Endothelial cell of umbilical vein (primary cell): Measurements from ENCODE around the gene ARHGEF40. TPM values are rescaled to one million over a fixed set of nuclear protein-coding genes. Genes with fewer than 3 reads are reported as not detected.

Source experiments
- BruUV-seq: library from RNA; stranded (reverse); fragments of 400-500 nt; replicated peaks from 2 replicates; lab custom pipeline; 2021; lab: Mats Ljungman, UMichigan
- CTCF ChIA-PET: fragments of 300-600, 350-600 bp; sonication (Branson Sonifier 250); formaldehyde crosslinking; loops from one replicate; lab custom pipeline; 2021; ENCODE audit warnings: antibody characterized with exemption, inconsistent platforms; lab: Charles Lee
- POLR2A ChIA-PET: fragments of 300-600, 350-600 bp; sonication (Branson Sonifier 250); formaldehyde crosslinking; loops from one replicate; lab custom pipeline; 2021; ENCODE audit warnings: antibody characterized with exemption, inconsistent platforms; lab: Charles Lee
- DNase-seq: peaks from one replicate; pipeline ENCODE4 v3.0.0-alpha.2; 2011; ENCODE audit warnings: low read depth, low spot score
- FAIRE-seq: peaks from 2 replicates; lab custom pipeline; 2011; peaks lifted over from hg19 to GRCh38; lab: Jason Lieb, UNC
- H2AFZ ChIP-seq: 2 replicates; pipeline ENCODE4 v1.6.0; 2012; ENCODE audit warnings: low read depth, low read length, control low read depth, inconsistent platforms
- H3K27ac ChIP-seq: 2 replicates; pipeline ENCODE4 v1.5.1; 2011; ENCODE audit warnings: low read depth, mild to moderate bottlenecking, control low read depth, low read length, moderate library complexity; ENCODE audit not compliant: insufficient read depth
- H3K27me3 ChIP-seq, 2 experiments: 2 replicates each; pipeline versions ENCODE4 v1.6.0 to v1.6.1; 2011; ENCODE audit warnings: low read length in 2 of 2, mixed read lengths in 1 of 2; ENCODE audit not compliant: control insufficient read depth in 2 of 2, insufficient read depth in 2 of 2
- H3K36me3 ChIP-seq, 2 experiments: 2 replicates in 1 of 2; 3 replicates in 1 of 2; pipeline ENCODE4 v1.5.1; 2011; ENCODE audit warnings: low read length in 2 of 2, mild to moderate bottlenecking in 1 of 2, moderate library complexity in 1 of 2; ENCODE audit not compliant: control insufficient read depth in 2 of 2, insufficient read depth in 2 of 2; ENCODE audit errors: extremely low read depth in 1 of 2
- H3K4me1 ChIP-seq: 3 replicates; pipeline ENCODE4 v1.5.1; 2011; ENCODE audit warnings: mild to moderate bottlenecking, low read length; ENCODE audit not compliant: control insufficient read depth, insufficient read depth; ENCODE audit errors: extremely low read depth
- H3K4me2 ChIP-seq: 2 replicates; pipeline ENCODE4 v1.6.1; 2011; ENCODE audit warnings: low read length, control low read depth, mixed read lengths; ENCODE audit not compliant: insufficient read depth
- H3K4me3 ChIP-seq, 3 experiments: fragments of 200-600 bp in 1 of 3; sonication (generic), shearing (Covaris generic) in 1 of 3; replicated peaks in 1 of 3; 2 replicates each; pipeline ENCODE4 v1.5.1; 2011 to 2016; ENCODE audit warnings: control low read depth in 3 of 3, low read length in 3 of 3, mild to moderate bottlenecking in 2 of 3, inconsistent platforms in 1 of 3, low read depth in 1 of 3, moderate library complexity in 1 of 3; ENCODE audit not compliant: insufficient read depth in 1 of 3
- H3K79me2 ChIP-seq: 2 replicates; pipeline ENCODE4 v1.6.0; 2012; ENCODE audit warnings: low read length, inconsistent platforms; ENCODE audit not compliant: control insufficient read depth, insufficient read depth
- H3K9ac ChIP-seq: replicated peaks from 2 replicates; pipeline ENCODE3; 2011; ENCODE audit warnings: low read length, control low read depth; ENCODE audit not compliant: insufficient read depth; ENCODE audit errors: extremely low read depth
- H3K9me1 ChIP-seq: replicated peaks from 3 replicates; pipeline ENCODE4 v1.6.0; 2011; ENCODE audit warnings: mild to moderate bottlenecking, low read length; ENCODE audit not compliant: control insufficient read depth, insufficient read depth; ENCODE audit errors: extremely low read depth
- H3K9me3 ChIP-seq: replicated peaks from 2 replicates; pipeline ENCODE4 v1.5.1; 2012; ENCODE audit warnings: low read length, inconsistent platforms; ENCODE audit not compliant: control insufficient read depth, insufficient read depth
- H4K20me1 ChIP-seq: replicated peaks from 2 replicates; pipeline ENCODE3; 2011; ENCODE audit warnings: mild to moderate bottlenecking, low read length; ENCODE audit not compliant: control insufficient read depth, insufficient read depth; ENCODE audit errors: extremely low read depth
- EZH2 ChIP-seq: IDR thresholded peaks from 2 replicates; pipeline ENCODE4 v1.6.1; 2012; ENCODE audit warnings: borderline replicate concordance, low read depth, mild to moderate bottlenecking, moderate library complexity, low read length, inconsistent platforms; ENCODE audit not compliant: severe bottlenecking
- FOS ChIP-seq: IDR thresholded peaks from 2 replicates; pipeline ENCODE4 v1.6.1; 2011; ENCODE audit warnings: mild to moderate bottlenecking, low read length, moderate library complexity, borderline replicate concordance; ENCODE audit not compliant: insufficient read depth
- JUN ChIP-seq: IDR thresholded peaks from 2 replicates; pipeline ENCODE4 v1.6.1; 2011; ENCODE audit warnings: borderline replicate concordance, low read depth; ENCODE audit not compliant: insufficient read length, insufficient read depth
- MYC ChIP-seq: IDR thresholded peaks from one replicate; pipeline ENCODE4 v1.6.1; 2011; ENCODE audit warnings: mild to moderate bottlenecking, low read depth, low read length
- POLR2A ChIP-seq: IDR thresholded peaks from 2 replicates; pipeline ENCODE4 v1.6.1; 2012; ENCODE audit warnings: low read depth, mild to moderate bottlenecking, control low read depth, low read length
- dilution Hi-C: fragments of 300-500 bp; cut with MboI; formaldehyde crosslinking; loops from one replicate; pipeline ENCODE4 v1.15.0; 2019; ENCODE audit warnings: low sequenced_read_pairs; ENCODE audit not compliant: extremely low pct_ligation_motif_present
- intact Hi-C: fragments of 100-400 bp; cut with micrococcal nuclease; formaldehyde crosslinking; loops from one replicate; pipeline ENCODE4 v1.10.0; 2022
- polyA plus RNA-seq, 4 experiments: library from polyadenylated mRNA; depleted of rRNA in 3 of 4; stranded (reverse) in 3 of 4; unstranded in 1 of 4; fragments of >200 nt; gene quantifications; 2 replicates each; pipeline versions ENCODE4 v1.2.1 to v1.2.3, GENCODE V29; 2011 to 2012; ENCODE audit warnings: missing spikeins in 1 of 4
- total RNA-seq: library from RNA; stranded (reverse); gene quantifications from 2 replicates; pipeline ENCODE4 v1.2.3, GENCODE V29; 2021
- TF ChIP-seq, protein P1 (sequence below), 2 donors: IDR thresholded peaks; 1 replicate in 1 of 2; 2 replicates in 1 of 2; pipeline ENCODE4 v1.5.1; 2011; ENCODE audit warnings: low read length in 2 of 2, mild to moderate bottlenecking in 2 of 2, moderate library complexity in 2 of 2, control low read depth in 1 of 2, inconsistent platforms in 1 of 2, low read depth in 1 of 2; ENCODE audit not compliant: insufficient read depth in 1 of 2; ENCODE audit errors: extremely low read depth in 1 of 2

ARHGEF40 gene
- total and polyA plus RNA-seq, 2 donors (not counting 3 experiments of a cell fraction or from before 2014, with no cell fraction given), result 2.6 to 19.9 TPM

DNA sequence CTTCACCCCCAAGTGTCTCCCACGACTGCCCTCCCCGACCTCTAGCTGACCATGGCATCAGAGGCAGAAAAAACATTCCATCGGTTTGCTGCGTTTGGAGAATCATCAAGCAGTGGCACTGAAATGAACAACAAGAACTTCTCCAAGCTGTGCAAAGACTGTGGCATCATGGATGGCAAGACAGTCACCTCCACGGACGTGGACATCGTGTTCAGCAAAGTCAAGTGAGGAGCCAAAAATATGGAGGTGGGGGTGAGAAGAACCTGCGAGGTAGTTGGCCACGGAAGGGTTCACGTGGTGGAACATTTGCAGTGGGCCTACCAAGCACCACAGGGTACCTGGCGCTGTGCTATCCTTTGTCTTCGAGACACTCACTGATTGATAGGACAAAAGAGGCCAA is 39.6 kb upstream of the ARHGEF40 start:
- dilution Hi-C loops (no loop called here), intact Hi-C loops (no loop called here)
- POLR2A ChIA-PET, result no interaction called here
- Histone ChIP-seq H3K9ac (no peak overlapping the region), H3K27ac (no peak overlapping the region), H3K4me1 (no peaks in the 10 kb centered on the region), H3K79me2 (no peaks in the 10 kb centered on the region), H4K20me1 (no peaks in the 10 kb centered on the region), H3K36me3 (no peaks in the 10 kb centered on the region), H3K27me3 (peaks cover 30 to 33% of the 10 kb centered on the region in 2 experiments), H3K9me3 (no peaks in the 10 kb centered on the region), H3K4me3 (no peak overlapping the region), H3K9me1 (no peaks in the 10 kb centered on the region), H3K4me2 (no peak overlapping the region), H2AFZ (no peak overlapping the region)
- DNase-seq (no peak), FAIRE-seq (no peak)
- no TSS peak for BruUV-seq
- TF ChIP-seq JUN (no peak), POLR2A (no peak), FOS (no peak), MYC (no peak), EZH2 (no peak)
- TF ChIP-seq, protein P1, sequence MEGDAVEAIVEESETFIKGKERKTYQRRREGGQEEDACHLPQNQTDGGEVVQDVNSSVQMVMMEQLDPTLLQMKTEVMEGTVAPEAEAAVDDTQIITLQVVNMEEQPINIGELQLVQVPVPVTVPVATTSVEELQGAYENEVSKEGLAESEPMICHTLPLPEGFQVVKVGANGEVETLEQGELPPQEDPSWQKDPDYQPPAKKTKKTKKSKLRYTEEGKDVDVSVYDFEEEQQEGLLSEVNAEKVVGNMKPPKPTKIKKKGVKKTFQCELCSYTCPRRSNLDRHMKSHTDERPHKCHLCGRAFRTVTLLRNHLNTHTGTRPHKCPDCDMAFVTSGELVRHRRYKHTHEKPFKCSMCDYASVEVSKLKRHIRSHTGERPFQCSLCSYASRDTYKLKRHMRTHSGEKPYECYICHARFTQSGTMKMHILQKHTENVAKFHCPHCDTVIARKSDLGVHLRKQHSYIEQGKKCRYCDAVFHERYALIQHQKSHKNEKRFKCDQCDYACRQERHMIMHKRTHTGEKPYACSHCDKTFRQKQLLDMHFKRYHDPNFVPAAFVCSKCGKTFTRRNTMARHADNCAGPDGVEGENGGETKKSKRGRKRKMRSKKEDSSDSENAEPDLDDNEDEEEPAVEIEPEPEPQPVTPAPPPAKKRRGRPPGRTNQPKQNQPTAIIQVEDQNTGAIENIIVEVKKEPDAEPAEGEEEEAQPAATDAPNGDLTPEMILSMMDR (IDR thresholded peaks at IDR 0.05; ENCODE audit: extremely low read depth in 1 of 2, insufficient read depth in 1 of 2, low read depth in 1 of 2, low read length in 2 of 2), result no peak
- CTCF ChIA-PET, result interaction anchor here (1.2 to 10.1 kb wide), 3 partner anchors 9 to 62 kb away, joined by 3 to 86 read pairs (median 4); no protein-coding TSS in a partner anchor
